Measurements from ENCODE around the gene TAF6. TPM values are rescaled to one million over a fixed set of nuclear protein-coding genes. Genes with fewer than 3 reads are reported as not detected.
"Not testable (repeated sequence)": the region's sequence is repeated elsewhere in the genome, so short reads cannot be mapped to it uniquely, and the experiment has no call there.

Gene TAF6
- total RNA-seq, 4 donors from 2014 or later = 18.0 to 581 (median 43.9) TPM

GRCh38 chr7:100152404-100152803 lies 33.2 kb upstream of the TAF6 start:
- Histone ChIP-seq H3K4me3 (no peak overlapping the region), H3K27me3 (no peaks in the 10 kb centered on the region), H3K36me3 (peaks cover 0 to 6% (median 0%) of the 10 kb centered on the region in 4 donors), H3K9me3 (no peaks in the 10 kb centered on the region), H3K27ac (peak overlapping the region; percentile 89 to 91 (median 90)), H3K4me1 (peaks cover 19 to 88% (median 53%) of the 10 kb centered on the region in 4 donors)
- no peak for DNase-seq
- TF ChIP-seq POLR2AphosphoS5 (IDR thresholded peaks at IDR 0.05) = no peak
- TF ChIP-seq EP300 (IDR thresholded peaks at IDR 0.05; ENCODE audit: low read depth) = no peak
- TF ChIP-seq POLR2A (IDR thresholded peaks at IDR 0.05) = no peak
- TF ChIP-seq, protein P1, sequence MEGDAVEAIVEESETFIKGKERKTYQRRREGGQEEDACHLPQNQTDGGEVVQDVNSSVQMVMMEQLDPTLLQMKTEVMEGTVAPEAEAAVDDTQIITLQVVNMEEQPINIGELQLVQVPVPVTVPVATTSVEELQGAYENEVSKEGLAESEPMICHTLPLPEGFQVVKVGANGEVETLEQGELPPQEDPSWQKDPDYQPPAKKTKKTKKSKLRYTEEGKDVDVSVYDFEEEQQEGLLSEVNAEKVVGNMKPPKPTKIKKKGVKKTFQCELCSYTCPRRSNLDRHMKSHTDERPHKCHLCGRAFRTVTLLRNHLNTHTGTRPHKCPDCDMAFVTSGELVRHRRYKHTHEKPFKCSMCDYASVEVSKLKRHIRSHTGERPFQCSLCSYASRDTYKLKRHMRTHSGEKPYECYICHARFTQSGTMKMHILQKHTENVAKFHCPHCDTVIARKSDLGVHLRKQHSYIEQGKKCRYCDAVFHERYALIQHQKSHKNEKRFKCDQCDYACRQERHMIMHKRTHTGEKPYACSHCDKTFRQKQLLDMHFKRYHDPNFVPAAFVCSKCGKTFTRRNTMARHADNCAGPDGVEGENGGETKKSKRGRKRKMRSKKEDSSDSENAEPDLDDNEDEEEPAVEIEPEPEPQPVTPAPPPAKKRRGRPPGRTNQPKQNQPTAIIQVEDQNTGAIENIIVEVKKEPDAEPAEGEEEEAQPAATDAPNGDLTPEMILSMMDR (IDR thresholded peaks at IDR 0.05) = no peak
- in situ Hi-C loops (cut with MboI; ENCODE audit: low pct_ligation_motif_present in 1 of 4, low pct_unique_long_range_greater_than_20kb in 1 of 4, low sequenced_read_pairs in 3 of 4) (no loop called here), intact Hi-C loops (cut with DNase I; ENCODE audit: low total_unique reads) (no loop called here)

- WGBS, 2 donors (ENCODE audit: low coverage in 1 of 2) = 0 to 1% methylated on average over 28 to 43 of the region's 46 CpGs
- peak; percentile 99 for DNase-seq
- TF ChIP-seq POLR2AphosphoS5 (IDR thresholded peaks at IDR 0.05) = peak; percentile 85 to 96 (median 96)
- TF ChIP-seq, protein P1 (IDR thresholded peaks at IDR 0.05) = peak in 1 of 5 experiments; percentile 14
- TF ChIP-seq EP300 (IDR thresholded peaks at IDR 0.05; ENCODE audit: low read depth) = no peak
- TF ChIP-seq POLR2A (IDR thresholded peaks at IDR 0.05) = peak; percentile 94
- intact Hi-C loops (cut with DNase I; ENCODE audit: low total_unique reads) = no loop called here
- no peaks in the 10 kb centered on the region for H3K36me3 ChIP-seq
- peak within 1 kb of the TSS; percentile 68 to 88 (median 78) for H3K4me3 ChIP-seq
- no peaks in the 10 kb centered on the region for H3K27me3 ChIP-seq
- H3K9me3 ChIP-seq = no peaks in the 10 kb centered on the region
- in situ Hi-C loops (cut with MboI; ENCODE audit: low pct_ligation_motif_present in 1 of 4, low pct_unique_long_range_greater_than_20kb in 1 of 4, low sequenced_read_pairs in 3 of 4) = no loop called here
- peaks cover 3 to 51% (median 22%) of the 10 kb centered on the region in 4 donors for H3K4me1 ChIP-seq
- H3K27ac ChIP-seq = peak within 1 kb of the TSS; percentile 88 to 93 (median 91)
These were observed 29.6 kb upstream of the TAF6 start, which contains the start of gene LAMTOR4 for GRCh38 chr7:100148559-100149328. Gene LAMTOR4 (plus strand): TSS chr7:100148918. CDS start chr7:100148973, 55 bp downstream.

GRCh38 chr7:100148225-100148558 lies 29.0 kb upstream of the TAF6 start:
- TF ChIP-seq POLR2A (IDR thresholded peaks at IDR 0.05) (no peak), EP300 (IDR thresholded peaks at IDR 0.05; ENCODE audit: low read depth) (no peak), POLR2AphosphoS5 (IDR thresholded peaks at IDR 0.05) (no peak)
- TF ChIP-seq, protein P1 (IDR thresholded peaks at IDR 0.05) = no peak
- Histone ChIP-seq H3K27me3 (no peaks in the 10 kb centered on the region), H3K36me3 (no peaks in the 10 kb centered on the region), H3K4me1 (peaks cover 1 to 46% (median 17%) of the 10 kb centered on the region in 4 donors), H3K9me3 (no peaks in the 10 kb centered on the region), H3K27ac (peak overlapping the region; percentile 88 to 93 (median 91)), H3K4me3 (peak overlapping the region in 3 of 4 donors; percentile 5 to 88 (median 76))
- WGBS, 2 donors (ENCODE audit: low coverage in 1 of 2) = 10 to 33% methylated on average over 3 to 14 of the region's 14 CpGs
- no peak for DNase-seq
- intact Hi-C loops (cut with DNase I; ENCODE audit: low total_unique reads) = no loop called here
- in situ Hi-C loops (cut with MboI; ENCODE audit: low pct_ligation_motif_present in 1 of 4, low pct_unique_long_range_greater_than_20kb in 1 of 4, low sequenced_read_pairs in 3 of 4) = no loop called here

- Histone ChIP-seq H3K27me3 (no peaks in the 10 kb centered on the region), H3K9me3 (no peaks in the 10 kb centered on the region), H3K36me3 (no peaks in the 10 kb centered on the region), H3K27ac (no peak overlapping the region), H3K4me3 (no peak overlapping the region), H3K4me1 (peaks cover 0 to 40% (median 15%) of the 10 kb centered on the region in 4 donors)
- WGBS, 2 donors (ENCODE audit: low coverage in 1 of 2) = 96 to 100% methylated on average over 2 of the region's 2 CpGs
- DNase-seq = no peak
- TF ChIP-seq POLR2AphosphoS5 (IDR thresholded peaks at IDR 0.05) (no peak), POLR2A (IDR thresholded peaks at IDR 0.05) (no peak), EP300 (IDR thresholded peaks at IDR 0.05; ENCODE audit: low read depth) (no peak)
- TF ChIP-seq, protein P1 (IDR thresholded peaks at IDR 0.05) = no peak
- intact Hi-C loops (cut with DNase I; ENCODE audit: low total_unique reads) (no loop called here), in situ Hi-C loops (cut with MboI; ENCODE audit: low pct_ligation_motif_present in 1 of 4, low pct_unique_long_range_greater_than_20kb in 1 of 4, low sequenced_read_pairs in 3 of 4) (no loop called here)
These were observed 28.1 kb upstream of the TAF6 start for GRCh38 chr7:100147278-100147677.

- H3K27me3 ChIP-seq; DNase-seq; intact Hi-C loops (cut with DNase I; ENCODE audit: low total_unique reads); H3K4me3 ChIP-seq; in situ Hi-C loops (cut with MboI; ENCODE audit: low pct_ligation_motif_present in 1 of 4, low pct_unique_long_range_greater_than_20kb in 1 of 4, low sequenced_read_pairs in 3 of 4); H3K36me3 ChIP-seq; H3K27ac ChIP-seq; H3K9me3 ChIP-seq: not testable (repeated sequence)
- 80 to 95% methylated on average over 4 of the region's 4 CpGs for WGBS, 2 donors (ENCODE audit: low coverage in 1 of 2)
- H3K4me1 ChIP-seq = peaks cover 0 to 38% (median 17%) of the 10 kb centered on the region in 4 donors
These were observed 27.2 kb upstream of the TAF6 start for GRCh38 chr7:100146350-100146749.

All from transverse colon (tissue), 4 donors.